Ovary (tissue), 9 donors: ENCODE measurements around the gene RBFOX2. TPM values are rescaled to one million over a fixed set of nuclear protein-coding genes. Genes with fewer than 3 reads are reported as not detected.

Experiments used
- DNase-seq, 5 donors: peaks; one replicate each; pipeline ENCODE4 v3.0.0-alpha.2; 2019 to 2020
- H3K27ac ChIP-seq, 2 donors: fragments of 200-600 bp; one replicate each; pipeline versions ENCODE4 v1.5.1 to v1.8.0; 2019 to 2022
- H3K27me3 ChIP-seq: fragments of 200-600 bp; one replicate; pipeline ENCODE4 v1.8.0; 2022
- H3K36me3 ChIP-seq: fragments of 200-600 bp; sonication (generic); one replicate; pipeline ENCODE4 v1.5.1; 2019
- H3K4me1 ChIP-seq: one replicate; pipeline ENCODE4 v1.8.1; 2013; ENCODE audit warnings: mild to moderate bottlenecking, moderate library complexity; ENCODE audit not compliant: insufficient read depth
- H3K4me3 ChIP-seq: fragments of 200-600 bp; sonication (generic); one replicate; pipeline ENCODE4 v1.5.1; 2017
- H3K9me3 ChIP-seq, 2 donors: fragments of 200-600 bp in 1 of 2; sonication (generic) in 1 of 2; one replicate each; pipeline versions ENCODE4 v1.5.1 to v1.8.1; 2013 to 2019; ENCODE audit warnings: mild to moderate bottlenecking in 1 of 2, moderate library complexity in 1 of 2
- CTCF ChIP-seq, 3 donors: fragments of 450-650 bp in 2 of 3; fragments of 200-600 bp in 1 of 3; IDR thresholded peaks; one replicate each; pipeline versions ENCODE4 v1.5.1 to v1.8.0; 2016 to 2022; ENCODE audit warnings: antibody characterized with exemption in 3 of 3, mild to moderate bottlenecking in 1 of 3
- EP300 ChIP-seq: sonication (generic); formaldehyde crosslinking; IDR thresholded peaks from one replicate; pipeline ENCODE4 v1.6.1; 2017; ENCODE audit warnings: antibody characterized with exemption
- POLR2A ChIP-seq: fragments of 450-650 bp; IDR thresholded peaks from one replicate; pipeline ENCODE4 v1.6.1; 2017; ENCODE audit warnings: antibody characterized with exemption, mild to moderate bottlenecking, moderate library complexity
- WGBS, 3 donors: extraction: QIAGEN DNeasy Blood & Tissue Kit in 1 of 3; methylation state at CpG; one replicate each; pipeline versions ENCODE4 v1.1.5 to v1.1.7; 2013 to 2017; 5-methylcytosine and 5-hydroxymethylcytosine counted together
- intact Hi-C, 4 donors: fragments of 100-400 bp; cut with DNase I; formaldehyde crosslinking; loops; one replicate each; pipeline versions ENCODE4 v1.11.0 to v1.15.1; 2022 to 2023
- polyA plus RNA-seq, 2 donors: library from polyadenylated mRNA; stranded (reverse); fragments of 200-250 nt in 1 of 2; fragments of 350-450 nt in 1 of 2; fragmentation: Illumina TruSeq in 1 of 2; extraction: RNeasy Lipid Tissue Mini Kit (QIAGEN cat#74804) in 1 of 2; gene quantifications; one replicate each; pipeline ENCODE4 v1.2.3, GENCODE V29; 2013 to 2014
- total RNA-seq, 7 donors: library from RNA; depleted of rRNA in 2 of 7; stranded (reverse); fragments of >200 nt in 2 of 7; fragmentation: NEBNext Ultra II Directional in 3 of 7; extraction: Animal tissue kit (Norgen Biotek cat#: 25700) in 3 of 7; gene quantifications; one replicate each; pipeline versions ENCODE4 v1.1.0 to v1.2.4, GENCODE V29; 2016 to 2023
- donor health status: DM: no; HTN: no; CAD: no; lungs with moderate emphysema.
- donor health status: DM: no; HTN: no; CAD: no.
- donor health status: Bipolar disorder and iron deficiency.
- donor health status: DM: yes; HTN: yes; CAD: no.
- donor health status: DM: no; HTN: no; CAD: no.
- donor health status: DM: yes; HTN: yes; CAD: no.

The RBFOX2 gene
- total and polyA plus RNA-seq, 9 donors = 68.7 to 140 (median 128) TPM

- H3K4me3 ChIP-seq = no peak overlapping the region
- no peaks in the 10 kb centered on the region for H3K27me3 ChIP-seq
- intact Hi-C loops = no loop called here
- no peak for TF ChIP-seq CTCF (IDR thresholded peaks at IDR 0.05)
- no peak for TF ChIP-seq POLR2A
- no peak for TF ChIP-seq EP300
- H3K36me3 ChIP-seq = no peaks in the 10 kb centered on the region
- peak overlapping the region in 1 of 2 donors; percentile 43 for H3K27ac ChIP-seq
- H3K9me3 ChIP-seq = no peaks in the 10 kb centered on the region
- no peak for DNase-seq
- H3K4me1 ChIP-seq = peaks cover 29% of the 10 kb centered on the region
- 21 to 30% (median 28%) methylated on average over 4 of the region's 4 CpGs for WGBS, 3 donors
Measured at GRCh38 chr22:36015155-36015810, 13.3 kb downstream of the RBFOX2 start.

GRCh38 chr22:36014546-36015074, 14.0 kb downstream of the RBFOX2 start:
- H3K36me3 ChIP-seq = no peaks in the 10 kb centered on the region
- no peak overlapping the region for H3K4me3 ChIP-seq
- H3K27me3 ChIP-seq = no peaks in the 10 kb centered on the region
- H3K4me1 ChIP-seq = peaks cover 32% of the 10 kb centered on the region
- no peak for DNase-seq
- WGBS, 3 donors = 50 to 72% (median 59%) methylated on average over 4 of the region's 4 CpGs
- H3K27ac ChIP-seq = peak overlapping the region in 1 of 2 donors; percentile 43
- intact Hi-C loops = no loop called here
- TF ChIP-seq POLR2A (no peak), EP300 (no peak), CTCF (IDR thresholded peaks at IDR 0.05) (no peak)
- H3K9me3 ChIP-seq = no peaks in the 10 kb centered on the region

GRCh38 chr22:36012332-36012731, 16.3 kb downstream of the RBFOX2 start:
- H3K36me3 ChIP-seq = no peaks in the 10 kb centered on the region
- no peak for TF ChIP-seq CTCF (IDR thresholded peaks at IDR 0.05)
- no peak overlapping the region for H3K4me3 ChIP-seq
- peaks cover 31% of the 10 kb centered on the region for H3K4me1 ChIP-seq
- 14 to 25% (median 15%) methylated on average over 4 of the region's 4 CpGs for WGBS, 3 donors
- peak in 4 of 5 donors; percentile 33 to 58 (median 47) for DNase-seq
- no peaks in the 10 kb centered on the region for H3K9me3 ChIP-seq
- intact Hi-C loops = no loop called here
- H3K27ac ChIP-seq = peak overlapping the region in 1 of 2 donors; percentile 19
- H3K27me3 ChIP-seq = no peaks in the 10 kb centered on the region

- TF ChIP-seq POLR2A (no peak), CTCF (IDR thresholded peaks at IDR 0.05) (no peak), EP300 (no peak)
- H3K27ac ChIP-seq = peak overlapping the region in 1 of 2 donors; percentile 19
- WGBS, 3 donors = 59 to 76% (median 72%) methylated on average over 2 of the region's 2 CpGs
- DNase-seq = no peak
- H3K36me3 ChIP-seq = no peaks in the 10 kb centered on the region
- H3K4me1 ChIP-seq = peaks cover 30% of the 10 kb centered on the region
- H3K9me3 ChIP-seq = no peaks in the 10 kb centered on the region
- no peak overlapping the region for H3K4me3 ChIP-seq
- intact Hi-C loops = no loop called here
- no peaks in the 10 kb centered on the region for H3K27me3 ChIP-seq
Measured at GRCh38 chr22:36010882-36011281, 17.7 kb downstream of the RBFOX2 start.
